Glomerular endothelial cell (primary cell): ENCODE data around the gene ZNF674. TPM values are rescaled to one million over a fixed set of nuclear protein-coding genes. Genes with fewer than 3 reads are reported as not detected.
"Not testable (repeated sequence)": the region's sequence is repeated elsewhere in the genome, so short reads cannot be mapped to it uniquely, and the experiment has no call there.

Experiments used
- DNase-seq: peaks from one replicate; pipeline ENCODE4 v3.0.0-alpha.2; 2011; ENCODE audit warnings: low read depth, low spot score; ENCODE audit errors: extremely low read depth
- total RNA-seq: library from RNA; depleted of rRNA; stranded (reverse); fragments of >200 nt; gene quantifications from 2 replicates; pipeline ENCODE4 v1.2.3, GENCODE V29; 2015

Gene ZNF674
- total RNA-seq, 1 donor from 2014 or later = 7.1 TPM

- no peak for DNase-seq
Observed at GRCh38 chrX:46571423-46572339, 26.5 kb upstream of the ZNF674 start.

GRCh38 chrX:46569621-46570020, 24.4 kb upstream of the ZNF674 start:
- DNase-seq = no peak

GRCh38 chrX:46567388-46567787, 22.2 kb upstream of the ZNF674 start:
- DNase-seq = no peak

GRCh38 chrX:46561824-46562657, 16.8 kb upstream of the ZNF674 start:
- no peak for DNase-seq

- no peak for DNase-seq
Observed at GRCh38 chrX:46559062-46559461, 13.8 kb upstream of the ZNF674 start.

GRCh38 chrX:46554942-46555341, 9.7 kb upstream of the ZNF674 start:
- DNase-seq = no peak

GRCh38 chrX:46553935-46554334, 8.7 kb upstream of the ZNF674 start:
- no peak for DNase-seq

- DNase-seq = no peak
Observed at GRCh38 chrX:46551494-46552128, 6.4 kb upstream of the ZNF674 start.

- DNase-seq = no peak
Observed at GRCh38 chrX:46549914-46550313, 4.7 kb upstream of the ZNF674 start.

GRCh38 chrX:46547857-46548256, 2.6 kb upstream of the ZNF674 start:
- DNase-seq = no peak

GRCh38 chrX:46544527-46544926, 694 bp downstream of the ZNF674 start:
- DNase-seq = not testable (repeated sequence)

GRCh38 chrX:46543441-46543840, 1.8 kb downstream of the ZNF674 start:
- no peak for DNase-seq

GRCh38 chrX:46531442-46531841, 13.8 kb downstream of the ZNF674 start:
- no peak for DNase-seq

- not testable (repeated sequence) for DNase-seq
Observed at GRCh38 chrX:46530404-46530908, 14.8 kb downstream of the ZNF674 start.

- DNase-seq = not testable (repeated sequence)
Observed at GRCh38 chrX:46529740-46530403, 15.3 kb downstream of the ZNF674 start.

GRCh38 chrX:46528640-46529039, 16.6 kb downstream of the ZNF674 start:
- not testable (repeated sequence) for DNase-seq

- no peak for DNase-seq
Observed at GRCh38 chrX:46506076-46506475, 39.1 kb downstream of the ZNF674 start.

- DNase-seq = no peak
Observed at GRCh38 chrX:46502848-46503247, 42.4 kb downstream of the ZNF674 start.

GRCh38 chrX:46500054-46500453, 45.2 kb downstream of the ZNF674 start:
- no peak for DNase-seq

- DNase-seq = no peak
Observed at GRCh38 chrX:46488712-46489111, 56.5 kb downstream of the ZNF674 start.
